GM12878 (cell line): ENCODE data around the gene PHETA2. TPM values are rescaled to one million over a fixed set of nuclear protein-coding genes. Genes with fewer than 3 reads are reported as not detected.
A peak's percentile ranks its signal among the peaks of the same experiment; 100 is the strongest.
"Not testable (repeated sequence)": the region's sequence is repeated elsewhere in the genome, so short reads cannot be mapped to it uniquely, and the experiment has no call there.

Experiments
- ATAC-seq: fragments of 200-7000 bp; cut with Tn5 transposase; 3 replicates; pipeline ENCODE4 v1.9.1; 2020; ENCODE audit warnings: mild to moderate bottlenecking, moderate library complexity
- BruUV-seq: library from RNA; stranded (reverse); fragments of 400-500 nt; replicated peaks from 2 replicates; lab custom pipeline; 2021; lab: Mats Ljungman, UMichigan
- CTCF ChIA-PET: fragments of 300-600 bp; sonication (Branson Sonifier 250); formaldehyde crosslinking; extraction: SDS; loops from one replicate; lab custom pipeline; 2021; ENCODE audit warnings: inconsistent platforms; lab: Yijun Ruan, JAX
- POLR2A ChIA-PET: fragments of 350-600 bp; formaldehyde crosslinking; extraction: SDS; loops from one replicate; lab custom pipeline; 2021; ENCODE audit warnings: inconsistent platforms; lab: Charles Lee
- RAD21 ChIA-PET: fragments of 300-600 bp; sonication (Branson Sonifier 250); formaldehyde crosslinking; loops from one replicate; lab custom pipeline; 2023; ENCODE audit warnings: antibody characterized with exemption; ENCODE audit not compliant: unreplicated experiment; lab: Charles Lee
- SMC1A ChIA-PET: fragments of 300-600 bp; sonication (Branson Sonifier 250); formaldehyde crosslinking; loops from one replicate; lab custom pipeline; 2023; ENCODE audit not compliant: unreplicated experiment, uncharacterized antibody; lab: Charles Lee
- DNase-seq: peaks from one replicate; pipeline ENCODE4 v3.0.0-alpha.2; 2011; ENCODE audit warnings: low read depth, low spot score
- FAIRE-seq: peaks from 3 replicates; lab custom pipeline; 2011; peaks lifted over from hg19 to GRCh38; lab: Jason Lieb, UNC
- H2AFZ ChIP-seq: 2 replicates; pipeline ENCODE4 v1.6.0; 2011; ENCODE audit warnings: low read depth, low read length, control low read depth; ENCODE audit not compliant: control insufficient read depth
- H3K27ac ChIP-seq: 2 replicates; pipeline ENCODE4 v1.5.1; 2011; ENCODE audit warnings: control low read depth; ENCODE audit not compliant: control insufficient read depth, insufficient read depth
- H3K27me3 ChIP-seq, 2 experiments: replicated peaks in 1 of 2; 2 replicates each; pipeline versions ENCODE4 v1.6.0 to v1.6.1; 2011; ENCODE audit warnings: low read length in 1 of 2; ENCODE audit not compliant: control insufficient read depth in 2 of 2, insufficient read depth in 2 of 2
- H3K36me3 ChIP-seq, 2 experiments: 2 replicates each; pipeline ENCODE4 v1.5.1; 2011; ENCODE audit warnings: low read length in 1 of 2; ENCODE audit not compliant: control insufficient read depth in 2 of 2, insufficient read depth in 2 of 2
- H3K4me1 ChIP-seq: 2 replicates; pipeline ENCODE4 v1.6.1; 2011; ENCODE audit warnings: mild to moderate bottlenecking, low read length, moderate library complexity, mixed read lengths; ENCODE audit not compliant: control insufficient read depth, insufficient read depth
- H3K4me2 ChIP-seq: 2 replicates; pipeline ENCODE4 v1.6.0; 2011; ENCODE audit warnings: control low read depth; ENCODE audit not compliant: control insufficient read depth, insufficient read depth
- H3K4me3 ChIP-seq: fragments of 200-600 bp; sonication (generic); 2 replicates; pipeline ENCODE4 v1.5.1; 2016
- H3K79me2 ChIP-seq: 2 replicates; pipeline ENCODE4 v1.6.0; 2011; ENCODE audit warnings: low read length; ENCODE audit not compliant: control insufficient read depth, insufficient read depth
- H3K9ac ChIP-seq: 2 replicates; pipeline ENCODE4 v1.8.0; 2011; ENCODE audit warnings: low read length, control low read depth, mixed read lengths; ENCODE audit not compliant: control insufficient read depth, insufficient read depth
- H3K9me3 ChIP-seq: replicated peaks from 3 replicates; pipeline ENCODE4 v1.5.1; 2011; ENCODE audit warnings: mild to moderate bottlenecking, low read length; ENCODE audit not compliant: control insufficient read depth, insufficient read depth
- H4K20me1 ChIP-seq: 2 replicates; pipeline ENCODE4 v1.6.0; 2011; ENCODE audit not compliant: control insufficient read depth, insufficient read depth
- EGR1 ChIP-seq, 2 experiments: IDR thresholded peaks; 1 replicate in 1 of 2; 2 replicates in 1 of 2; pipeline ENCODE4 v1.6.1; 2011 to 2012; ENCODE audit warnings: low read depth in 2 of 2, low read length in 2 of 2, borderline replicate concordance in 1 of 2, mild to moderate bottlenecking in 1 of 2, moderate library complexity in 1 of 2
- ETV6 ChIP-seq, 2 experiments: fragments of 450-650 bp in 1 of 2; IDR thresholded peaks in 1 of 2; conservative IDR thresholded peaks in 1 of 2; 2 replicates each; pipeline ENCODE4 v1.6.1; 2014; ENCODE audit warnings: antibody characterized with exemption in 1 of 2, borderline replicate concordance in 1 of 2, low read depth in 1 of 2, mild to moderate bottlenecking in 1 of 2, moderate library complexity in 1 of 2
- GABPA ChIP-seq: IDR thresholded peaks from 2 replicates; pipeline ENCODE4 v1.6.1; 2014; ENCODE audit warnings: antibody characterized with exemption, low read depth, mild to moderate bottlenecking, inconsistent platforms
- RUNX3 ChIP-seq: IDR thresholded peaks from 2 replicates; pipeline ENCODE4 v1.6.1; 2012; ENCODE audit warnings: low read length, inconsistent platforms
- WGBS: methylation state at CpG from one replicate; pipeline ENCODE4 v1.1.6; 2016; ENCODE audit warnings: low lambda C conversion rate; ENCODE audit not compliant: insufficient replicate concordance, insufficient coverage; ENCODE audit errors: missing lambda C conversion rate; 5-methylcytosine and 5-hydroxymethylcytosine counted together
- in situ Hi-C: fragments of 300-500 bp; cut with MboI; formaldehyde crosslinking; loops from 9 replicates; pipeline ENCODE4 v1.14.3; 2018; ENCODE audit warnings: mixed read lengths
- intact Hi-C: fragments of 100-400 bp; cut with micrococcal nuclease; formaldehyde crosslinking; loops from one replicate; pipeline ENCODE4 v1.14.2; 2022; ENCODE audit not compliant: unreplicated experiment
- polyA plus RNA-seq, 11 experiments: library from polyadenylated mRNA; depleted of rRNA in 4 of 11; unstranded in 6 of 11; stranded (reverse) in 5 of 11; fragments of >200 nt; fragmentation: Nextera tagmentation in 4 of 11; fragmentation: Illumina TruSeq in 1 of 11; extraction: Ambion mirVana in 4 of 11; extraction: Trizol in 1 of 11; gene quantifications; 1 replicate in 1 of 11; 2 replicates in 10 of 11; pipeline versions ENCODE4 v1.2.1 to v1.2.3, GENCODE V29; 2011 to 2016; ENCODE audit warnings: inconsistent platforms in 2 of 11, missing spikeins in 2 of 11, low read depth in 1 of 11
- total RNA-seq, 4 experiments: library from RNA; depleted of rRNA in 3 of 4; stranded (reverse); fragments of >200 nt in 3 of 4; fragmentation: Illumina TruSeq in 1 of 4; extraction: Trizol in 1 of 4; gene quantifications; 2 replicates each; pipeline versions ENCODE4 v1.2.1 to v1.2.3, GENCODE V29; 2013 to 2021

The PHETA2 gene
- total and polyA plus RNA-seq, 10 of the 15 experiments (the other 5 are each of a cell fraction or from before 2014, with no cell fraction given), result 0.03 to 3.2 (median 1.7) TPM

DNA sequence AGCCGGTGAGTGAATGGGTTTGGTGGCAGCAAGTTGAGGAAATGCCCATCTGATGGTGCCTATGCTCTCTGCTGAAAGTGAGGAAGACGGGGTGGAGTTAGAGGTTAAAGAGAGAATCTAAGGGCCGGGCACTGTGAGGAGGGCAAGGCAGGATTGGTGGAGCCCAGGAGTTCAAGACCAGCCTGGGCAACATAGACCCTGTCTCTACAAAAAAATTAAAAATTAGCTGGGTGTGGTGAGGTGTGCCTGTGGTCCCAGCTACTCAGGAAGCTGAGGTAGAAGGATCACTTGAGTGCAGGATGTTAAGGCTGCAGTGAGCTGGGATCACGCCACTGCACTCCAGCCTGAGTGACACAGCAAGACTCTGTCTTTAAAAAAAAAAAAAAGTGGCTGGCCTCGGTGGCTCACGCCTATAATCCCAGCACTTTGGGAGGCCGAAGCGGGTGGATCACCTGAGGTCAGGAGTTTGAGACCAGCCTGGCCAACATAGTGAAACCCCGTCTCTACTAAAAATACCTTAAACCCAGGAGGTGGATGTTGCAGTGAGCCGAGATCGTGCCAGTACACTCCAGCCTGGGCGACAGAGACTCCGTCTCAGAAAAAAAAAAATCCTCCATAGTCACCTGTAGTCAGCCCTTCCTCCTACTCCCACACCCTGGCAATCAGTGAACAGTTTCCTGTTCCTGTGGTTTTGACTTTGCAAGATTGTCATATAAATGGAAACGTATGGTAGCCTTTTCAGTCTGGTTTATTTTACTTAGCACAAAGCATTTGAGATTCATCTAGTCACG, 46.4 kb downstream of the PHETA2 start:
- RAD21 ChIA-PET, intact Hi-C loops, H4K20me1 ChIP-seq, CTCF ChIA-PET, H3K79me2 ChIP-seq, H3K36me3 ChIP-seq, H3K9ac ChIP-seq, H3K4me1 ChIP-seq, BruUV-seq, FAIRE-seq, H3K9me3 ChIP-seq, in situ Hi-C loops, H3K27me3 ChIP-seq, POLR2A ChIA-PET: not testable (repeated sequence)
- 0 out of 2 replicates have a peak overlapping the region, but pooled peaks have one; percentile 0 for H3K4me3 ChIP-seq
- peak overlapping the region; percentile 11 for H3K4me2 ChIP-seq
- H2AFZ ChIP-seq, result peak overlapping the region; percentile 17
- DNase-seq (peak; percentile 37), ATAC-seq (peak; percentile 58)
- WGBS, result 5% methylated on average over 15 of the region's 15 CpGs
- SMC1A ChIA-PET, result interaction anchor here (0.5 to 1.1 kb wide), 2 partner anchors 27 to 371 kb away, joined by 3 read pairs; no protein-coding TSS in a partner anchor
- H3K27ac ChIP-seq, result peak overlapping the region; percentile 6; the same call in 1 of the 2 replicates
- TF ChIP-seq GABPA, result 0 out of 2 replicates have a peak, but pooled peaks have one; percentile 29
- peak in 1 of 2 experiments; percentile 46; a peak in 1 of 3 replicates for TF ChIP-seq EGR1 (IDR thresholded peaks at IDR 0.05; ENCODE audit: borderline replicate concordance in 1 of 2, low read depth in 2 of 2, low read length in 2 of 2)
- peak; percentile 84 for TF ChIP-seq RUNX3
- TF ChIP-seq ETV6 (conservative IDR thresholded peaks at IDR 0.05 in 1 of 2, IDR thresholded peaks at IDR 0.05 in 1 of 2; ENCODE audit: borderline replicate concordance in 1 of 2, low read depth in 1 of 2), result peak in 1 of 2 experiments; percentile 66; a peak in 2 of 4 replicates

DNA sequence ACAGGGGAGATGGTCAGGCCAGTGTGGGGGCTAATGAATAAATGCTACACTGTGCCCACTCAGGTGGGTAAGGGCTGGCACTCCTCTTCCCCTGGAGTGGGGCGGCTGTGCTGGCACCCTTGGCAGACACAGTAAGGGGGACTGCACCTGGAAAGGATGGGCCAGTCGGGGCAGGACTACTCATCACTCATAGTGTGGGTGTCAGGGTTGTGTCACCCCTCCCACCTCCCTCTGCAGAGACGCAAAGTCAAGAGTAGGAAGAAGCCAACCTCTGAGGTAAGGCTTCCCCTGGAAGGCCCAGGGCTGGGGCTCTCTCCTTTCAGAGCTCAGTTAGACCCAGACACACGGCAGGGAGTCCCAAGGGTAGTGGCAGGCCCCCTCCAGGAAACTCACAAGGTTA, 49.5 kb downstream of the PHETA2 start:
- H3K9ac ChIP-seq, SMC1A ChIA-PET, BruUV-seq, DNase-seq, H3K27ac ChIP-seq, RAD21 ChIA-PET, POLR2A ChIA-PET, H3K4me1 ChIP-seq, H3K4me3 ChIP-seq, H2AFZ ChIP-seq, H3K79me2 ChIP-seq, H3K4me2 ChIP-seq, H4K20me1 ChIP-seq, intact Hi-C loops, FAIRE-seq, H3K27me3 ChIP-seq, H3K36me3 ChIP-seq, H3K9me3 ChIP-seq, in situ Hi-C loops: not testable (repeated sequence)
- WGBS, result no CpG with 5 or more reads among the region's 4 CpGs
- CTCF ChIA-PET, result interaction anchor here (0.6 kb wide), 1 partner anchor 8 kb away, joined by 5 read pairs; no protein-coding TSS in a partner anchor
- ATAC-seq, result peak; percentile 43
